ENCODE results near the gene TEX55.

The TEX55 gene

GRCh38 chr3:119195151-119195476 is 49.1 kb downstream of the TEX55 start:
- Histone ChIP-seq H3K4me3 (replicated peaks; ENCODE audit: insufficient read depth, low read length) (no peak overlapping the region), H3K27me3 (ENCODE audit: insufficient read depth, poor library complexity, severe bottlenecking) (no peaks in the 10 kb centered on the region), H3K27ac (replicated peaks) (no peak overlapping the region)
- TF ChIP-seq SPI1 (IDR thresholded peaks at IDR 0.05; ENCODE audit: borderline replicate concordance, low read depth), result no peak
- no peak for TF ChIP-seq GABPA (IDR thresholded peaks at IDR 0.05; ENCODE audit: low read depth)
- no peak for TF ChIP-seq POLR2AphosphoS5 (IDR thresholded peaks at IDR 0.05; ENCODE audit: low read depth)
- no peak for TF ChIP-seq CTCF (IDR thresholded peaks at IDR 0.05; ENCODE audit: insufficient read depth, low read length)
- TF ChIP-seq, protein P1, sequence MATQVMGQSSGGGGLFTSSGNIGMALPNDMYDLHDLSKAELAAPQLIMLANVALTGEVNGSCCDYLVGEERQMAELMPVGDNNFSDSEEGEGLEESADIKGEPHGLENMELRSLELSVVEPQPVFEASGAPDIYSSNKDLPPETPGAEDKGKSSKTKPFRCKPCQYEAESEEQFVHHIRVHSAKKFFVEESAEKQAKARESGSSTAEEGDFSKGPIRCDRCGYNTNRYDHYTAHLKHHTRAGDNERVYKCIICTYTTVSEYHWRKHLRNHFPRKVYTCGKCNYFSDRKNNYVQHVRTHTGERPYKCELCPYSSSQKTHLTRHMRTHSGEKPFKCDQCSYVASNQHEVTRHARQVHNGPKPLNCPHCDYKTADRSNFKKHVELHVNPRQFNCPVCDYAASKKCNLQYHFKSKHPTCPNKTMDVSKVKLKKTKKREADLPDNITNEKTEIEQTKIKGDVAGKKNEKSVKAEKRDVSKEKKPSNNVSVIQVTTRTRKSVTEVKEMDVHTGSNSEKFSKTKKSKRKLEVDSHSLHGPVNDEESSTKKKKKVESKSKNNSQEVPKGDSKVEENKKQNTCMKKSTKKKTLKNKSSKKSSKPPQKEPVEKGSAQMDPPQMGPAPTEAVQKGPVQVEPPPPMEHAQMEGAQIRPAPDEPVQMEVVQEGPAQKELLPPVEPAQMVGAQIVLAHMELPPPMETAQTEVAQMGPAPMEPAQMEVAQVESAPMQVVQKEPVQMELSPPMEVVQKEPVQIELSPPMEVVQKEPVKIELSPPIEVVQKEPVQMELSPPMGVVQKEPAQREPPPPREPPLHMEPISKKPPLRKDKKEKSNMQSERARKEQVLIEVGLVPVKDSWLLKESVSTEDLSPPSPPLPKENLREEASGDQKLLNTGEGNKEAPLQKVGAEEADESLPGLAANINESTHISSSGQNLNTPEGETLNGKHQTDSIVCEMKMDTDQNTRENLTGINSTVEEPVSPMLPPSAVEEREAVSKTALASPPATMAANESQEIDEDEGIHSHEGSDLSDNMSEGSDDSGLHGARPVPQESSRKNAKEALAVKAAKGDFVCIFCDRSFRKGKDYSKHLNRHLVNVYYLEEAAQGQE (IDR thresholded peaks at IDR 0.05; ENCODE audit: insufficient replicate concordance, low read depth), result no peak
- DNase-seq (ENCODE audit: low read depth in 1 of 2, low spot score in 1 of 2), result no peak

DNA sequence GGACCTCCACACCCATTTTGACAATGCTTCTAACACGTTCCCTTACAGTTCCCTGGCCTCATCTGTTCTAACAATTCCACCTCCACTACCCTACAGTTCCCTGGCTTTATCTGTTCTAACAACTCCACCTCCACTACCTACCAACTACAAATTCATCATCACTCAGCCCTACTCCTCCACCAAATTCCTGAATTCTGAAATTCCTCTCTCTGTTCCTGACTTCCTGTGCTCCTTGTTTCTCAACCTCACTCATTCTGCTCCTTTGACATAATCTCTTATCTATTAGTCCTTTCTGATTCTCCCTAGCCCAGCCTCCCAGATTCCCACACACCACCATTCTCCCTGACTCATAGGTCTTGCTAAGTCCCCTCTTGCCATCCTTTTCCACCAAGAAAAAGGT is 49.9 kb downstream of the TEX55 start:
- TF ChIP-seq CTCF (IDR thresholded peaks at IDR 0.05; ENCODE audit: insufficient read depth, low read length) (no peak), GABPA (IDR thresholded peaks at IDR 0.05; ENCODE audit: low read depth) (no peak), SPI1 (IDR thresholded peaks at IDR 0.05; ENCODE audit: borderline replicate concordance, low read depth) (no peak), POLR2AphosphoS5 (IDR thresholded peaks at IDR 0.05; ENCODE audit: low read depth) (no peak)
- TF ChIP-seq, protein P1 (IDR thresholded peaks at IDR 0.05; ENCODE audit: insufficient replicate concordance, low read depth), result no peak
- no peak for DNase-seq (ENCODE audit: low read depth in 1 of 2, low spot score in 1 of 2)
- no peaks in the 10 kb centered on the region for H3K27me3 ChIP-seq (ENCODE audit: insufficient read depth, poor library complexity, severe bottlenecking)
- H3K4me3 ChIP-seq (replicated peaks; ENCODE audit: insufficient read depth, low read length), result no peak overlapping the region
- no peak overlapping the region for H3K27ac ChIP-seq (replicated peaks)
